ENCODE measurements around the gene ASB3. TPM values are rescaled to one million over a fixed set of nuclear protein-coding genes. Genes with fewer than 3 reads are reported as not detected.

The ASB3 gene
- total RNA-seq, 1 donor from 2014 or later = 25.2 TPM

- Mint-ChIP-seq H3K27ac (ENCODE audit: unreplicated experiment) (no peak overlapping the region), H3K27me3 (ENCODE audit: unreplicated experiment) (no peaks in the 10 kb centered on the region), H3K36me3 (ENCODE audit: low read depth, unreplicated experiment) (peaks cover 10% of the 10 kb centered on the region), H3K4me1 (ENCODE audit: unreplicated experiment) (no peaks in the 10 kb centered on the region), H3K4me3 (ENCODE audit: unreplicated experiment) (no peak overlapping the region), H3K9me3 (ENCODE audit: unreplicated experiment) (no peaks in the 10 kb centered on the region)
- no peak for DNase-seq (ENCODE audit: low spot score)
- TF ChIP-seq CTCF (IDR thresholded peaks at IDR 0.05; ENCODE audit: unreplicated experiment) = no peak
These were observed 31.6 kb downstream of the ASB3 start for GRCh38 chr2:53755121-53755520.

DNA sequence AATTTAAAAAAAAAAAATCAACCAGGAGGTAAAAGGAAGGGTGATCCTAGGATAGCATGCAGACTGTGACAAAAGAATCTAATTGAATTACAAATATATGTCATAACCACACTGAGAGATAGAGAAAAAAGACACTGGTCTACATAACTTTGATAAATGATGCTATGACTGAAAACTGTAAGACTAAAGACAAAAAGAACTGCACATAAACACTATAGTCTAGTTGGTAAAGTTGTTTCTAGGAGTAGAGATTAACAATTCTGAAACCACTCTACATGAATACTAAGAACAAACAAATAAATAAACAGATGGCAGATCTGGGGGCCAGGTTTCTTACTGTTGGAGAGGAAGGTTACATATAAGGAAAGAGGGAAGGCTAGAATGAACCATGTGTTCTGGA is 33.7 kb downstream of the ASB3 start:
- peaks cover 5% of the 10 kb centered on the region for H3K36me3 Mint-ChIP-seq (ENCODE audit: low read depth, unreplicated experiment)
- no peaks in the 10 kb centered on the region for H3K4me1 Mint-ChIP-seq (ENCODE audit: unreplicated experiment)
- H3K27me3 Mint-ChIP-seq (ENCODE audit: unreplicated experiment) = no peaks in the 10 kb centered on the region
- no peaks in the 10 kb centered on the region for H3K9me3 Mint-ChIP-seq (ENCODE audit: unreplicated experiment)
- TF ChIP-seq CTCF (IDR thresholded peaks at IDR 0.05; ENCODE audit: unreplicated experiment) = no peak
- H3K4me3 Mint-ChIP-seq (ENCODE audit: unreplicated experiment) = no peak overlapping the region
- H3K27ac Mint-ChIP-seq (ENCODE audit: unreplicated experiment) = no peak overlapping the region
- DNase-seq (ENCODE audit: low spot score) = no peak

DNA sequence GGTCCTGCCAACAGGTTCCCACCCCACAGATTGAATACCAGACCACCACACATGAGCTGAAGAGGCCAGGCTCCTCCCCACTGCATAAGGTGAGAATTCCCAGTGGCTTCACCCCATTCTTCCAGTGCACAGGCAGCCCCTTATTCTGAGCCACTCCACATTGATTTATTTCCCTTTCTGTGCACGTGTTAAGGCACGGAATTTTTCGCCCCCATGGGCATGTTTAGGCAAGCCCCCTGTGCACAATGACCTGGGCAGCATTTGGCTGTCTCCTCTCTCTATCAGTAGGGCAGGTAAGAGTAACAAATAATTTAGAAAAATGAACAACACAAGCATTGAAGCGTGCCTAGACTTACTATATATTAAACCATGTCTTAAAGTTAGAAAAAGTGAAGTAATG is 34.4 kb downstream of the ASB3 start:
- no peak for TF ChIP-seq CTCF (IDR thresholded peaks at IDR 0.05; ENCODE audit: unreplicated experiment)
- Mint-ChIP-seq H3K27me3 (ENCODE audit: unreplicated experiment) (no peaks in the 10 kb centered on the region), H3K36me3 (ENCODE audit: low read depth, unreplicated experiment) (peaks cover 5% of the 10 kb centered on the region), H3K4me3 (ENCODE audit: unreplicated experiment) (no peak overlapping the region), H3K4me1 (ENCODE audit: unreplicated experiment) (no peaks in the 10 kb centered on the region), H3K27ac (ENCODE audit: unreplicated experiment) (no peak overlapping the region), H3K9me3 (ENCODE audit: unreplicated experiment) (no peaks in the 10 kb centered on the region)
- no peak for DNase-seq (ENCODE audit: low spot score)

GRCh38 chr2:53751728-53752127 is 35.0 kb downstream of the ASB3 start:
- Mint-ChIP-seq H3K27me3 (ENCODE audit: unreplicated experiment) (no peaks in the 10 kb centered on the region), H3K4me3 (ENCODE audit: unreplicated experiment) (no peak overlapping the region), H3K4me1 (ENCODE audit: unreplicated experiment) (no peaks in the 10 kb centered on the region), H3K9me3 (ENCODE audit: unreplicated experiment) (no peaks in the 10 kb centered on the region), H3K36me3 (ENCODE audit: low read depth, unreplicated experiment) (peaks cover 3% of the 10 kb centered on the region), H3K27ac (ENCODE audit: unreplicated experiment) (no peak overlapping the region)
- TF ChIP-seq CTCF (IDR thresholded peaks at IDR 0.05; ENCODE audit: unreplicated experiment) = no peak
- no peak for DNase-seq (ENCODE audit: low spot score)

DNA sequence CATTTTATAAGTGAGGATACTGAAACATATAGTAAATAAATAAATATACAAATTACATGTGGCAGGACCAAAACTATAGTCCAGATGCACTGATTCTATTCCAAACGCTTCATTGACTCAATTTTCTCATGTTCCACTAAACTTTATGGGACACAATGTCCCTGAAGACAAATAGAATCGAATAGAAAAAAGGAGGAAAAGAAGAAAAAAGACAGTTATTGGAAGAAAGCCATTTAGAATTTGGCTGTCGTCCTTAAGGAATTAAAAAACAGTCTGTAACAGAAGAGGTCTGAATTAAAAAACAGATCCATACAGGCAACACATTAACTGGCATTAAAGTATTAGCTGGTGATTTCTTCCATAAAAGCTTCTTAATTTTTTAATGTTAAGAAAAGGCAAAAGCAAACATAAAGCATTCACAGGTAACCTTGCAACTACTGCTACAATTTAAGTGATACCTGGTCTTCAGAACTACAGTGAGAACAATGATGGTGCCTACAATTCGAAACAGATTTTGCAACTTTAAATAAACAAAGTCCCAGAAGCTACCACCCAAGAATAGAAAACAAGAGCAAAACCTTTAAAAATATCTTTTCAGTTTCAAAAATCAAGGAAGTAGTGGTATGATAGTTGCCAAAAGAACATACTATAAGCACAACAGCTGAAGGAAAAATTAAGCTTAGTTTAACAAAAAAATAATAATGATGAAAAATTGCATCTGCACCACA is 36.5 kb downstream of the ASB3 start:
- no peak overlapping the region for H3K4me3 Mint-ChIP-seq (ENCODE audit: unreplicated experiment)
- no peak for TF ChIP-seq CTCF (IDR thresholded peaks at IDR 0.05; ENCODE audit: unreplicated experiment)
- H3K27me3 Mint-ChIP-seq (ENCODE audit: unreplicated experiment) = no peaks in the 10 kb centered on the region
- H3K4me1 Mint-ChIP-seq (ENCODE audit: unreplicated experiment) = no peaks in the 10 kb centered on the region
- no peaks in the 10 kb centered on the region for H3K9me3 Mint-ChIP-seq (ENCODE audit: unreplicated experiment)
- no peaks in the 10 kb centered on the region for H3K36me3 Mint-ChIP-seq (ENCODE audit: low read depth, unreplicated experiment)
- H3K27ac Mint-ChIP-seq (ENCODE audit: unreplicated experiment) = no peak overlapping the region
- no peak for DNase-seq (ENCODE audit: low spot score)
